B cell (primary cell): ENCODE results near the gene ACP3. TPM values are rescaled to one million over a fixed set of nuclear protein-coding genes. Genes with fewer than 3 reads are reported as not detected.

Experiments used
- ATAC-seq: fragments of 200-7000 bp; cut with Tn5 transposase; one replicate; pipeline ENCODE4 v1.10.0; 2021; ENCODE audit warnings: low read depth, mild to moderate bottlenecking, moderate number of reproducible peaks, moderate library complexity
- CTCF ChIA-PET: fragments of 350-600 bp; sonication (Branson Sonifier 250); formaldehyde crosslinking; loops from one replicate; lab custom pipeline; 2021; ENCODE audit warnings: antibody characterized with exemption, inconsistent platforms; lab: Charles Lee
- POLR2A ChIA-PET: fragments of 350-600 bp; sonication (Branson Sonifier 250); formaldehyde crosslinking; loops from one replicate; lab custom pipeline; 2021; ENCODE audit warnings: antibody characterized with exemption; lab: Charles Lee
- DNase-seq: peaks from one replicate; pipeline ENCODE4 v3.0.0; 2013
- H2AFZ ChIP-seq: 2 replicates; pipeline ENCODE4 v1.6.1; 2012; ENCODE audit warnings: mild to moderate bottlenecking, low read depth, low read length; ENCODE audit not compliant: insufficient read depth, poor library complexity, severe bottlenecking
- H3K27ac ChIP-seq, 2 donors: 1 replicate in 1 of 2; 2 replicates in 1 of 2; pipeline ENCODE4 v1.5.1; 2012 to 2013; ENCODE audit warnings: low read length in 2 of 2, mild to moderate bottlenecking in 2 of 2, moderate library complexity in 1 of 2
- H3K27me3 ChIP-seq, 4 experiments: fragments of 200-600 bp in 1 of 4; sonication (generic) in 1 of 4; replicated peaks in 1 of 4; 1 replicate in 2 of 4; 2 replicates in 2 of 4; pipeline versions ENCODE4 v1.6.1 to v1.7.0; 2013 to 2016; ENCODE audit warnings: low read length in 3 of 4, mild to moderate bottlenecking in 2 of 4, mixed read lengths in 1 of 4, moderate library complexity in 1 of 4; ENCODE audit not compliant: insufficient read depth in 4 of 4, control insufficient read depth in 3 of 4; ENCODE audit errors: control extremely low read depth in 1 of 4
- H3K36me3 ChIP-seq, 2 experiments: replicated peaks in 1 of 2; 1 replicate in 1 of 2; 2 replicates in 1 of 2; pipeline versions ENCODE4 v1.6.1 to v1.7.1; 2013; ENCODE audit warnings: low read length in 1 of 2; ENCODE audit not compliant: insufficient read depth in 2 of 2, control insufficient read depth in 1 of 2; ENCODE audit errors: control extremely low read depth in 1 of 2, extremely low read depth in 1 of 2
- H3K4me1 ChIP-seq, 2 donors: fragments of 200-600 bp in 1 of 2; sonication (generic) in 1 of 2; 1 replicate in 1 of 2; 2 replicates in 1 of 2; pipeline versions ENCODE4 v1.5.1 to v1.6.1; 2013 to 2017; ENCODE audit warnings: low read length in 2 of 2; ENCODE audit not compliant: control insufficient read depth in 2 of 2, insufficient read depth in 2 of 2
- H3K4me2 ChIP-seq: replicated peaks from 2 replicates; pipeline ENCODE3; 2012; ENCODE audit warnings: mild to moderate bottlenecking, low read depth, low read length; ENCODE audit not compliant: poor library complexity, severe bottlenecking
- H3K4me3 ChIP-seq, 5 experiments: fragments of 200-600 bp in 1 of 5; sonication (generic) in 1 of 5; 1 replicate in 3 of 5; 2 replicates in 2 of 5; pipeline versions ENCODE4 v1.5.1 to v1.7.0; 2011 to 2016; ENCODE audit warnings: low read length in 4 of 5, mild to moderate bottlenecking in 4 of 5, low read depth in 2 of 5, control low read depth in 1 of 5, moderate library complexity in 1 of 5; ENCODE audit not compliant: insufficient read depth in 1 of 5; ENCODE audit errors: control extremely low read depth in 1 of 5, extremely low read depth in 1 of 5
- H3K79me2 ChIP-seq: fragments of 200-600 bp; sonication (generic); one replicate; pipeline ENCODE4 v1.6.0; 2016; ENCODE audit warnings: low read length; ENCODE audit not compliant: control insufficient read depth, insufficient read depth
- H3K9ac ChIP-seq: fragments of 200-600 bp; sonication (generic); 2 replicates; pipeline ENCODE4 v1.6.1; 2017; ENCODE audit warnings: mild to moderate bottlenecking, low read length, moderate library complexity
- H3K9me3 ChIP-seq, 3 donors: one replicate each; pipeline versions ENCODE4 v1.6.1 to v1.7.1; 2013; ENCODE audit warnings: low read length in 2 of 3; ENCODE audit not compliant: control insufficient read depth in 2 of 3, insufficient read depth in 1 of 3; ENCODE audit errors: control extremely low read depth in 1 of 3
- H4K20me1 ChIP-seq: 2 replicates; pipeline ENCODE4 v1.6.0; 2012; ENCODE audit warnings: mild to moderate bottlenecking, low read length; ENCODE audit not compliant: insufficient read depth, control insufficient read depth, poor library complexity, severe bottlenecking
- H3K27ac Mint-ChIP-seq: one replicate; pipeline ENCODE4 v1.8.0; 2021; ENCODE audit warnings: mixed read lengths
- H3K27me3 Mint-ChIP-seq: one replicate; pipeline ENCODE4 v1.8.0; 2021; ENCODE audit warnings: mixed read lengths
- H3K4me1 Mint-ChIP-seq: one replicate; pipeline ENCODE4 v1.8.0; 2021; ENCODE audit warnings: mixed read lengths
- H3K4me3 Mint-ChIP-seq: one replicate; pipeline ENCODE4 v1.8.0; 2021; ENCODE audit warnings: mixed read lengths
- H3K9me3 Mint-ChIP-seq: one replicate; pipeline ENCODE4 v1.8.0; 2022; ENCODE audit warnings: mixed read lengths; ENCODE audit not compliant: insufficient read depth
- CTCF ChIP-seq: fragments of 200-600 bp; IDR thresholded peaks from one replicate; pipeline ENCODE4 v1.8.0; 2022; ENCODE audit warnings: antibody characterized with exemption, mild to moderate bottlenecking
- EZH2 ChIP-seq: IDR thresholded peaks from 2 replicates; pipeline ENCODE4 v1.6.1; 2012; ENCODE audit warnings: borderline replicate concordance, low read depth, mild to moderate bottlenecking, moderate library complexity, low read length; ENCODE audit not compliant: insufficient read depth, poor library complexity, severe bottlenecking
- WGBS: methylation state at CpG from one replicate; pipeline ENCODE4 v1.1.5; 2013; ENCODE audit warnings: missing lambda C conversion rate; ENCODE audit not compliant: insufficient coverage; 5-methylcytosine and 5-hydroxymethylcytosine counted together
- intact Hi-C: fragments of 100-400 bp; cut with micrococcal nuclease; formaldehyde crosslinking; loops from one replicate; pipeline ENCODE4 v1.10.0; 2022
- polyA plus RNA-seq: library from polyadenylated mRNA; depleted of rRNA; stranded (reverse); fragments of >200 nt; gene quantifications from 2 replicates; pipeline ENCODE4 v1.2.3, GENCODE V29; 2012
- total RNA-seq, 2 donors: library from RNA; stranded (reverse); fragments of 120-200 nt in 1 of 2; gene quantifications; 1 replicate in 1 of 2; 2 replicates in 1 of 2; pipeline versions ENCODE4 v1.2.3 to v1.2.4, GENCODE V29; 2013 to 2022

The ACP3 gene
- total and polyA plus RNA-seq, 2 donors (not counting 1 experiment from before 2014, with no cell fraction given): 0.36 to 0.64 TPM

DNA sequence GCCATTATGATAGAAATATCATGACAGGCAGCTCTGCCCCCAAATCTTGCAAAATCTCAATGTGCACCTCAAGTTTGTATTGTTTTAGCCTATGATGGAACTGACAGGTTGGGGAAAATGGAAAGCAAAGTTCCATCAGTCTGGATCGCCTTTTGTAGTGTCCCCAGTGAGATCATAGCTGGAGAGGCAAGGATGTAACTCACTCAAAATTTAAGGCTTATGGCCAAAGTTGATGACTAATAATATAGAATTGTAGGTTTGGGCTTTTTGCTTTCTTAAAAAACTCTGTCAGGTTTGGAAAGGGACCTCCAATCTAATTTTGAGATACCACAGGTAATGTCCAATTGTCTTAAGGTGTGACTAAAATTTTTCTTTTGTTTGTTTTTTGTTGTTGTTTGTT is 1.4 kb upstream of the ACP3 start:
- Mint-ChIP-seq H3K4me3 (no peak overlapping the region), H3K9me3 (no peaks in the 10 kb centered on the region), H3K27ac (no peak overlapping the region), H3K4me1 (peaks cover 7% of the 10 kb centered on the region), H3K27me3 (peaks cover 4% of the 10 kb centered on the region)
- H3K27me3 ChIP-seq: no peaks in the 10 kb centered on the region
- POLR2A ChIA-PET: no interaction called here
- H4K20me1 ChIP-seq: no peaks in the 10 kb centered on the region
- intact Hi-C loops: no loop called here
- no peak for TF ChIP-seq EZH2
- TF ChIP-seq CTCF: no peak
- whole genome bisulfite sequencing: 100% methylated on average over 1 of the region's 1 CpG
- no peaks in the 10 kb centered on the region for H3K36me3 ChIP-seq
- H3K27ac ChIP-seq: no peak overlapping the region
- no peak overlapping the region for H3K4me2 ChIP-seq
- H3K9me3 ChIP-seq: no peaks in the 10 kb centered on the region
- CTCF ChIA-PET: interaction anchor here (1.3 kb wide), 1 partner anchor 27 kb away, joined by 4 read pairs; no protein-coding TSS in a partner anchor
- ATAC-seq (no peak), DNase-seq (no peak)
- H3K79me2 ChIP-seq: no peaks in the 10 kb centered on the region
- no peak overlapping the region for H3K4me3 ChIP-seq
- peaks cover 0 to 7% of the 10 kb centered on the region in 2 donors for H3K4me1 ChIP-seq
- H3K9ac ChIP-seq: no peak overlapping the region
- no peak overlapping the region for H2AFZ ChIP-seq

DNA sequence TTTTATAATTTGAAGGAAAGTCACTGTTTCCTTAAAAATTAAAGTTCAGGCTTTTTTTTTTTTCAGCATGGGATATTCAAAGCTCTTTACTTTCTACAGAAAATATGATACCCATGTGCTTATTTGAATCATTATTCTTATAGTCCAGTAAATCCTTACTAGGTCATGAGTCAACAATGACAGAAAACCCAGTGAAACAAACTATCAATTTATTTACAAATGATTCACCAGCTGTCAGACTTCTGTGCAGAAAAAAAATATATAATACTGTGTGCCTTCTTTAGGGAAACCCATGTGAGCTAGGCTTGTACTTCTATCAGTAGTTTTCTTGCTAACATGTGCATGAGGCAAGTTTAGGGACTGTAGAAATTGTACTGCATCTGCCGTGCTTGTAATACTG is 1.2 kb downstream of the ACP3 start:
- Histone ChIP-seq H3K4me2 (no peak overlapping the region), H4K20me1 (no peaks in the 10 kb centered on the region), H2AFZ (no peak overlapping the region), H3K9ac (no peak overlapping the region), H3K4me3 (no peak overlapping the region), H3K36me3 (no peaks in the 10 kb centered on the region), H3K27me3 (no peaks in the 10 kb centered on the region), H3K79me2 (no peaks in the 10 kb centered on the region), H3K27ac (no peak overlapping the region), H3K9me3 (no peaks in the 10 kb centered on the region), H3K4me1 (peaks cover 0 to 7% of the 10 kb centered on the region in 2 donors)
- Mint-ChIP-seq H3K9me3 (no peaks in the 10 kb centered on the region), H3K4me3 (no peak overlapping the region), H3K27ac (no peak overlapping the region), H3K4me1 (peaks cover 7% of the 10 kb centered on the region), H3K27me3 (peaks cover 4% of the 10 kb centered on the region)
- WGBS: no CpG with 5 or more reads among the region's 1 CpG
- intact Hi-C loops: no loop called here
- DNase-seq (no peak), ATAC-seq (no peak)
- TF ChIP-seq CTCF (no peak), EZH2 (no peak)
- ChIA-PET CTCF (interaction anchor here (0.8 kb wide), 1 partner anchor 10 kb away, joined by 5 read pairs; no protein-coding TSS in a partner anchor), POLR2A (no interaction called here)
